ENCODE results near the gene HOXC6.

- TF ChIP-seq, protein P1, sequence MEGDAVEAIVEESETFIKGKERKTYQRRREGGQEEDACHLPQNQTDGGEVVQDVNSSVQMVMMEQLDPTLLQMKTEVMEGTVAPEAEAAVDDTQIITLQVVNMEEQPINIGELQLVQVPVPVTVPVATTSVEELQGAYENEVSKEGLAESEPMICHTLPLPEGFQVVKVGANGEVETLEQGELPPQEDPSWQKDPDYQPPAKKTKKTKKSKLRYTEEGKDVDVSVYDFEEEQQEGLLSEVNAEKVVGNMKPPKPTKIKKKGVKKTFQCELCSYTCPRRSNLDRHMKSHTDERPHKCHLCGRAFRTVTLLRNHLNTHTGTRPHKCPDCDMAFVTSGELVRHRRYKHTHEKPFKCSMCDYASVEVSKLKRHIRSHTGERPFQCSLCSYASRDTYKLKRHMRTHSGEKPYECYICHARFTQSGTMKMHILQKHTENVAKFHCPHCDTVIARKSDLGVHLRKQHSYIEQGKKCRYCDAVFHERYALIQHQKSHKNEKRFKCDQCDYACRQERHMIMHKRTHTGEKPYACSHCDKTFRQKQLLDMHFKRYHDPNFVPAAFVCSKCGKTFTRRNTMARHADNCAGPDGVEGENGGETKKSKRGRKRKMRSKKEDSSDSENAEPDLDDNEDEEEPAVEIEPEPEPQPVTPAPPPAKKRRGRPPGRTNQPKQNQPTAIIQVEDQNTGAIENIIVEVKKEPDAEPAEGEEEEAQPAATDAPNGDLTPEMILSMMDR (IDR thresholded peaks at IDR 0.05), result no peak
- TF ChIP-seq POLR2A (IDR thresholded peaks at IDR 0.05) (no peak), EP300 (IDR thresholded peaks at IDR 0.05) (no peak)
Observed at GRCh38 chr12:54020591-54021405, 7.4 kb upstream of the HOXC6 start.
